Endometrial microvascular endothelial cells (primary cell): ENCODE measurements around the gene GLS2. TPM values are rescaled to one million over a fixed set of nuclear protein-coding genes. Genes with fewer than 3 reads are reported as not detected.
"Not testable (repeated sequence)": the region's sequence is repeated elsewhere in the genome, so short reads cannot be mapped to it uniquely, and the experiment has no call there.

Experiments
- in situ Hi-C: cut with HindIII; loops from 2 replicates; pipeline ENCODE4 v1.10.0; 2017; ENCODE audit warnings: low sequenced_read_pairs, low pct_unique_long_range_greater_than_20kb; ENCODE audit errors: inconsistent ontology term
- total RNA-seq: library from RNA; depleted of rRNA; stranded (reverse); fragments of >200 nt; gene quantifications from one replicate; pipeline ENCODE4 v1.2.3, GENCODE V29; 2015; ENCODE audit errors: inconsistent ontology term

The GLS2 gene
- total RNA-seq, 1 donor from 2014 or later: not detected

DNA sequence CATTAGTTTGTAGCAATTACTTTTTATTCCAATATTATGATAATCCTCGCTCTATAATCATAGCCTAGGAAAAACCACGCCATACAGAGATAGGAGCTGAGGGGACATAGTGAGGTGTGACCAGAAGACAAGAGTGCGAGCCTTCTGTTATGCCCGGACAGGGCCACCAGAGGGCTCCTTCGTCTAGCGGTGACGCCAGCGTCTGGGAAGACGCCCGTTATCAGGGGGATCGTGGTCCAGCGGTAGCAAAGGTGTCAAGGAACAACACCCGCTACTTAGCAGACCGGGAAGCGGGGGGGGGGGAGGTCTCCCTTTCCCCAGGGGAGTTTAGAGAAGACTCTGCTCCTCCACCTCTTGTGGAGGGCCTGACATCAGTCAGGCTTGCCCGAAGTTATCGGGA is 8.7 kb upstream of the GLS2 start:
- in situ Hi-C loops: not testable (repeated sequence)

DNA sequence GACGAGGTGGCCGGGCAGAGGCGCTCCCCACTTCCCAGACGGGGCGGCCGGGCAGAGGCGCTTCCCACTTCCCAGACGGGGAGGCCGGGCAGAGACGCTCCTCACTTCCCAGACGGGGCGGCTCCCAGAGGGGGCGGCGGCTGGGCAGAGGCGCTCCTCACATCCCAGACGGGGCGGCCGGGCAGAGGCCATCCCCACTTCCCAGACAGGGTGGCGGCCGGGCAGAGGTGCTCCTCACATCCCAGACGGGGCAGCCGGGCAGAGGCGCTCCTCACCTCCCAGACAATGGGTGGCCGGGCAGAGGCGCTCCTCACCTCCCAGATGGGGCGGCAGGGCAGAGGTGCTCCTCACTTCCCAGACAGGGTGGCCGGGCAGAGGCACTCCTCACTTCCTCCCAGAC is 6.5 kb upstream of the GLS2 start:
- in situ Hi-C loops: not testable (repeated sequence)

DNA sequence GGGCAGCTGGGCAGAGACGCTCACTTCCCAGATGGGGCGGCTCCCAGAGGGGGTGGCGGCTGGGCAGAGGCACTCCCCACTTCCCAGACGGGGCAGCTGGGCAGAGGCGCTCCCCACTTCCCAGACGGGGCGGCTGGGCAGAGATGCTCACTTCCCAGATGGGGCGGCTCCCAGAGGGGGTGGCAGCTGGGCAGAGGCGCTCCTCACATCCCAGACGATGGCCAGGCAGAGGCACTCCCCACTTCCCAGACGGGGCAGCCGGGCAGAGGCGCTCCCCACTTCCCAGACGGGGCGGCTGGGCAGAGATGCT is 6.1 kb upstream of the GLS2 start:
- in situ Hi-C loops: not testable (repeated sequence)

DNA sequence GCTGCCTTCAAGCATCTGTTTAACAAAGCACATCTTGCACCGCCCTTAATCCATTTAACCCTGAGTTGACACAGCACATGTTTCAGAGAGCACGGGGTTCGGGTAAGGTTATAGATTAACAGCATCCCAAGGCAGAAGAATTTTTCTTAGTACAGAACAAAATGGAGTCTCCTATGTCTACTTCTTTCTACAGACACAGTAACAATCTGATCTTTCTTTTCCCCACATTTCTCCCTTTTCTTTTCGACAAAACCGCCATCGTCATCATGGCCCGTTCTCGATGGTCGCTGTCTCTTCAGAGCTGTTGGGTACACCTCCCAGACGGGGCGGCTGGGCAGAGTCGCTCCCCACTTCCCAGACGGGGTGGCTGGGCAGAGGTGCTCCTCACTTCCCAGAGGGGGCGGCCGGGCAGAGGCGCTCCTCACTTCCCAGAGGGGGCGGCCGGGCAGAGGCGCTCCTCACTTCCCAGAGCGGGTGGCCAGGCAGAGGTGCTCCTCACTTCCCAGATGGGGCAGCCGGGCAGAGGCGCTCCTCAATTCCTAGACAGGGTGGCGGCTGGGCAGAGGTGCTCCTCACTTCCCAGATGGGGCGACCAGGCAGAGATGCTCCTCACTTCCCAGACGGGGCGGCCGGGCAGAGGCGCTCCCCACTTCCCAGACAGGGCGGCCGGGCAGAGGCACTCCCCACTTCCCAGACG is 5.6 kb upstream of the GLS2 start:
- in situ Hi-C loops: not testable (repeated sequence)

DNA sequence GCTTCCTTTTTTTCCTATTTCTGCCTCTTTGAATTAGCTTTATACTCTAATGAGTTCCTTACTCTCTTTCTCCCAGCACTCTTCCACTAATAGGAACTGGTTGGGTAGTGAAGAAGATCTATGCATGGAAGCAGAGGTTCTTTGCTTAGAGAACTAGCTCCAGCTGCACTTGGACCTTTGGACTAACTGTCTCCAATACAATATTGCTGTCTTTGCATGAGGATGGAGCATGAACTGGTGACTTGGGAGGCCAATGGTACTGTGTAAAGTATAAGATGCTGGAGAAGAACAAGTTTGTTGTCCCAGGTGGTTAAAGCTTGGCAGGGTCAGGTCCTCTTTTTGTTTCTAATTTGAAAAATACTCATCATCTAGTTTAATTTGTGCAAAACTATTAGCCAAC is 2.4 kb upstream of the GLS2 start:
- in situ Hi-C loops: no loop called here

DNA sequence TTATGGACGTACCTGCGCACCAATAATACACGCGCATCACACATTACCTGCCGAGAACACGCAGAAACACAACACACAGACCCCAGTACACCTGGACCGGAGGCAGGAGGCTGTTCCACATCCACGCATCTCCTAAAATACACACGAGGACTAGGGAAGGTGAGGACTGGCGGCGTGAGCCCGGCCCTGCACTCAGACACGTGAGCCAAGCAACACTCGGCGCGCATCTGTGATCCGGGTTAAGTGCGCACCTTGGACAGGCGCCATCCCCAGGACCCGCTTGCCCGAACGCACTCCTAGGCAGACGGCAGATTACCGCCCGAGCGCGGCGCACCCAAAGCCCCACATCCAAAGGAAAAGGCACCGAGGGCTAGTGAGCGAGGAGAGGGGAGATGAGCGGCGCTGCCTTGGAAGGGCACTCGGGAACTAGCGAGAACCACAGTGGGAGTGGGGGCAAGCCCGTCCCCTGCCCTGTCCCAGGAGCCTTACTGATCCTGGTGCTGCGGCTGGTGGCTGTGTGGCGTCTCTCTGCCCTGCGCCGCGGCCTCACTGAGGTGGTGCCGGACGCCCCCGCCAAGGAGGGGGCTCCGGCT is 417 bp downstream of the GLS2 start:
- in situ Hi-C loops: no loop called here

DNA sequence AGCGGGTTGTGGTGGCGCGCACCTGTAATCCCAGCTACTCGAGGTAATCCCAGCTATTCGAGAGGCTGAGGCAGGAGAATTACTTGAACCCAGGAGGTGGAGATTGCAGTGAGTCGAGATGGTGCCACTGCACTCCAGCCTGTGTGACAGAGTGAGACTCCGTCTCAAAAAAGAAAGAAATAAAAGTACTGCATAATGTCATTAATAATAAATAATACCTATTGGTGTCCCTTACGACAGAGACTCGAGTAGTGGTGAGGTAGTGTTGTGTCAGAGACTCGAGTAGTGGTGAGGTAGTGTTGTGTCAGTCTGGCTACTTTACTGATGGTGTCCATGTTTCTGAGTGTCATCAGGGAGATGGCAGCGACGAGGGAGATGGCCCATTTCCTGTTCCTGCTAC is 1.3 kb downstream of the GLS2 start:
- in situ Hi-C loops: no loop called here

DNA sequence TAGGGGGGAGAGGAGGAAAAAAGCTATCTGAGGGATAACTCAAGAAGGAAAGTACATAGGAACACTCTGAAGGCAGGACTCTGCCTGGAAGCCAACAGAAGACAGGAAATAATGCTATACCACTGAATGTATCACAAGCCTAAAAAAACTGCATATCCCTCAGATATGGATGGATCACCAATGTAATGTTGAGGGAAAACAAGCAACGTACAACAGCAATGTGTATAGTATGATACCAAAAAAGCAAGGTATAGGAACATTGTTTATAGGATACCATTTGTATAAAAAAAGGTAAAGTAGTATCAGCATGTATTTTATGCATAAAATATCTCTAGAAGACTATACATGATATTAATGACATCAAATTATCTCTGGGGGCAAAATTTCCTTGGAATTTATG is 3.4 kb downstream of the GLS2 start:
- in situ Hi-C loops: no loop called here

DNA sequence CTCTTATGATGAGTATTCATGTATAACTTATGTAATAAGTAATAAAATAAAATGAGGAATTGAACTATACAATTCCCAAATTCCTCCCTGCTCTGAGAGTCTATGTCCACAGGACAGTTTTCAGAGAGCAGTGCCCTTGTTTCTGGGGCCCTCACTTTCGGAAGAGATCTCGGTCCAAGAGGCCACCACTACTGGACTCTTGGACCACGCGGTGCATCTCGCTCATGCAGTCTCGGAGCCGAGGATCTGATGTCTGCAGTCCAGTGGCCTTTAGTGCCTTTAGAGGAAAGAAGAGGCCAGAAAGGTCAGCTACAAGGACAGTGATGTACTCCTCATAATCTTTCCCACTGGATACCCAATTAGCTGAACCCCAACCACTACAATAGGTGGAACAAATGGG is 8.3 kb downstream of the GLS2 start:
- in situ Hi-C loops: no loop called here

DNA sequence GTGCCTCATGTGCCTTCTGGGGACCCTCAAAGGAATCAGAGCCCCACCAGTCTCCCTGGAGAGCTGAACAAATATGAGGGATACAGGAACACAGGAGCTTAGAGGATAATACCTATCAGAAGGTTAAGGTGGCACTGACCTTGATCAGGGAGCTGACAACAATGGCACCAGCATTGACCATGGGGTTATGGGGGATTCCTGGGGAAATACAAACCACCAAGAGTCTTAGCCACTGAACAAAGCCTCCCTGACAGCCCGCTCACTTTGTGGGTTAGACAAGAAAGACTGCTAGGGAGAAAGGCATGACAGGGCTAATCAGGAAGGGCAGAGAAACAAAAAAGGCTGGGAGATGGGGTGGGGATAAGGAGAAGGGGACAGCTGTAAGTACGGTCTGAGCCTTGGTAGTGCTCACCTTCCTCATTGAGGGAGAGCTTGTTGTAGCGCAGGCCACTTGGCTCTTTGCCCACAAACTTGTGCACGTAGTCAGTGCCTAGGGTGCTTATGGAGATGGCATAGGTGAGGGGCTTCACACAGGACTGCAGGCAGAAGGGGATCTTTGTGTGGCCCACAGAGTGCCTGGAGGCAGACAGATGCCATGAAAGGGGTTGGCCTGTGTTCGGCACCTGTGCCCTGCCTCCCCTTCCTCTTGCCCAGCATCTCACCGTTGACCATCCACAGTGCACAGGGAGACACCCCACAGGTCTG is 10.3 kb downstream of the GLS2 start:
- in situ Hi-C loops: no loop called here

DNA sequence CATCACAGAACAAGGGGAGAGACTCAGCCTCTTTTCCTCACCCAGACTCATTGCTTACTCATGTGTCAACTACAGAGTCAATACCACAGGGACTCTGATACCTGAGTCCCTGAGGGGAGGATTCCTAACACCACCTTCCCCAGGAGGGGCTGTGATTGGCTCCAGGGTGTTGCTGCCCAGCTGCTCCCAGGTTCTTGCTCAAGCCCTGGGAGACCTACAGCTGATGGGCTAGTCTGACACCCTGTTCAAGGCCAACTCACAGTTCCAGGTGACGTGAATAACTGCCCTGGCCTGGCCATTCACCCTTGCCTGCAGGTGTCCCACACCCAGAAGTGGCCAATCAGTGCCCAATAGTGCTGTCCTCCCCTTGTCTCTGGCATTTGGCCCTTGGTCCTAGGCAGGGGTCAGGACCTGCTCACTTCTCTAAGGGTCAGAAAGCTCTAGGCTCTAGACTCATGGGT is 11.0 kb downstream of the GLS2 start:
- in situ Hi-C loops: no loop called here

DNA sequence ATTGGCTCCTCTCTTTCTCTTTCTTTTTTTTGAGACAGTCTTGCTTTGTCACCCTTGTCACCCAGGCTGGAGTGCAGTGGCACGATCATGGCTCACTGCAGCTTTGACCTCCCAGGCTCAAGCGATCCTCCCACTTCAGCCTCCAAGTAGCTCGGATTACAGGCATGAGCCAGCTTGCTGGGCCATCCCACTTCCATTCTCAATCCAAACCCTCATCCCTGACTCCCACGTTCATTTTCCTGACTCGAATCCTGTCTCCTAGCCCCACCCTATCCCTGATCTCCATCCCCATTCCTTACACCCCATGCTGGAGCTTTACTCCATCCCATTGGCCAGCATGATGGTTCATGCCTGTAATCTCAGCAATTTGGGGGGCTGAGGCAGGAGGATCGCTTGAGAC is 11.8 kb downstream of the GLS2 start:
- in situ Hi-C loops: no loop called here

DNA sequence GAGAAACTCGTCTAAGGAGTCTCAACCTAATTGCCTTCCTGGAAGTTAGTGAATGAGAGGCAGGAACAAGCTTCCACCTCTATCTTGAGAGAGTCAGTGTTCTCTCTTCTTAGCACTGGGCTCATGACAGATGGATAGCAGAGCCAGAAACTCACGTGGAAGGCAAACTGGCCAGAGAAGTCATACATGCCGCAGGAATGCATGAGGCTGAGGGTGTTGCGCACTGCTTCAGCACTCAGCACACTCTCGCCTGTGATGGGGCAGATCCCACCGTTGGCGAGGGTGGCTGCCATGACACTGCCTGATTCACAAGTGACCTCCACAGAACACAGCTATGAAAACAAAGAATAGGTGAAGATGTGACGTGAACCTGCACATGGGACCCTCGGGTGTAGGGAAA is 13.6 kb downstream of the GLS2 start:
- in situ Hi-C loops: no loop called here

DNA sequence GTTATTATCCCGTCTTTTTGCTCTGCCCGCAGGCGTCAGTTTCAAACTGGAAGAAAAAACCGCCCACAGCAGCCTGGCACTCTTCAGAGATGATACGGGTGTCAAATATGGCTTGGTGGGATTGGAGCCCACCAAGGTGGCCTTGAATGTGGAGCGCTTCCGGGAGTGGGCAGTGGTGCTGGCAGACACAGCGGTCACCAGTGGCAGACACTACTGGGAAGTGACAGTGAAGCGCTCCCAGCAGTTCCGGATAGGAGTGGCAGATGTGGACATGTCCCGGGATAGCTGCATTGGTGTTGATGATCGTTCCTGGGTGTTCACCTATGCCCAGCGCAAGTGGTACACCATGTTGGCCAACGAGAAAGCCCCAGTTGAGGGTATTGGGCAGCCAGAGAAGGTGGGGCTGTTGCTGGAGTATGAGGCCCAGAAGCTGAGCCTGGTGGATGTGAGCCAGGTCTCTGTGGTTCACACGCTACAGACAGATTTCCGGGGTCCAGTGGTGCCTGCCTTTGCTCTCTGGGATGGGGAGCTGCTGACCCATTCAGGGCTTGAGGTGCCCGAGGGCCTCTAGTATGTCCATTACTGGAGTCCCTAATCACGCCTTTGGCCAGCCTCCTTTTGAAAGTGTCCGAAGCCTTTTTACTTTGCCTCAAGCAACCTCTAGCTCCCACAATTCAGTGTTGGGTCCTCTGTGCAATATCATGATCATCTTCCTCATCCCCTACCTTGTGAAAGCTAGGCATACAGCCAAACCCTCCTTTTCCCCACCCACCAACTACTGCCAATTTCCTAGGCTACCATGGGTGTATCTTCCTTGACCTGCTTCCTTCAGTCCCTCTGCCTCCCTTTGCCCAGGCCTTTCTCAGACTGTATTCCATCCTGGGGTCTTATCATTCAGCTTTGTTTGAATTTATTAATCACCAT is 18.7 kb downstream of the GLS2 start:
- in situ Hi-C loops: no loop called here

DNA sequence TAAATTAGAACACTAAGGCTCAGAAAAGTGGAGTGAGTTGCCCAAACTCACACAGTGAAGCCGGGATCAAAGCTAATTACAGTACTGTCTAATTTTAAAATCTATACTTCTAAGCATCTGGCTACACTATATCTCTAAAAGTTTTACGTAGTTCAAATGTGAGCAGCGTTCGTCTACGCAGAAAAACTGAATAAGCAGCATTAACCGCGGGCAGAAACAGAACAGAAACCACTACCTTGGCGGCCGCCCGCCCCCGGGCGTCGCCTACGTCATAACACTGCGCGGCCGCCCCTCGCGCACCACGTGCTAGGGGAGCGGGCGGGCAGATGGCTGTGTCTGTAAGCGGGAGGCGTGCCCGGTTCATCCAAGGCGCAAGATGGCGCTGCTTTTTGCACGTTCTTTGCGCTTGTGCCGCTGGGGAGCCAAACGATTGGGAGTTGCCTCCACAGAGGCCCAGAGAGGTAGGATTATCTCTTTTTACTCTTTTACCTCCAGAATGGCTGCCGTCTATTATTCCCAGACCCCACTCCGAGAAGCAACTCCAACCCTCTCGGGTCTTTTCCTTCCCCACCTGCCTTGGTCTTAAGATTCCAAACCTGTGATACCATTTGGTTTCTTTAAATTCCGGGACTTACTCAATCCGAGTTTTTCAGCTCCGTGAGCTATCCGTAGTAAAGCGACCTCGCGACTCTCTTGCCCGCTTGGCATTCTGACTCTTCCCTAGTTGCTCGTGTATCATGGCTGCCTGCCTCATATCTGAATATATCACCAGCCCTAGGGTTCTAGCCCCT is 19.6 kb downstream of the GLS2 start, which contains the start of gene SPRYD4:
Gene SPRYD4 (plus strand): TSS at position 363 of the 791 bp plus-strand sequence. CDS start 14 bp downstream, at position 377.
- in situ Hi-C loops: no loop called here

DNA sequence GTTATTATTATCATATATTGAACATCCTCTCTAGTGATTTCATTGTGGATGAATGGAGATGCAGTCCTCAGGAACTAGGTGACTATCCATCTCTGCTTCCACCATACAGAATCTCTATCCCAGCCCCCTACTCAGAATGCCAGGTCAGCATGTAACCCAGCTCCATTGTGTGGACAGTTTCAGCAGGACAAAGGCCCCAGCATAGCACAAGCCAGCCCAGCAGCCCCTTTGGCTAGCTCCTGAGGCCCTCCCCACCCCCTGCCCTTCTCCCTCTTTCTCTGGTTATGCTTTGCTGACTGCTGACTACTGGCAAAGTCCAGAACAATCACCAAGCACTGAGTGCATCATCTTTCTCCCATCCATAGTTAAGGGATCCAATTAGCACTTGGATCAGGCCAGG is 25.4 kb downstream of the GLS2 start:
- in situ Hi-C loops: no loop called here

DNA sequence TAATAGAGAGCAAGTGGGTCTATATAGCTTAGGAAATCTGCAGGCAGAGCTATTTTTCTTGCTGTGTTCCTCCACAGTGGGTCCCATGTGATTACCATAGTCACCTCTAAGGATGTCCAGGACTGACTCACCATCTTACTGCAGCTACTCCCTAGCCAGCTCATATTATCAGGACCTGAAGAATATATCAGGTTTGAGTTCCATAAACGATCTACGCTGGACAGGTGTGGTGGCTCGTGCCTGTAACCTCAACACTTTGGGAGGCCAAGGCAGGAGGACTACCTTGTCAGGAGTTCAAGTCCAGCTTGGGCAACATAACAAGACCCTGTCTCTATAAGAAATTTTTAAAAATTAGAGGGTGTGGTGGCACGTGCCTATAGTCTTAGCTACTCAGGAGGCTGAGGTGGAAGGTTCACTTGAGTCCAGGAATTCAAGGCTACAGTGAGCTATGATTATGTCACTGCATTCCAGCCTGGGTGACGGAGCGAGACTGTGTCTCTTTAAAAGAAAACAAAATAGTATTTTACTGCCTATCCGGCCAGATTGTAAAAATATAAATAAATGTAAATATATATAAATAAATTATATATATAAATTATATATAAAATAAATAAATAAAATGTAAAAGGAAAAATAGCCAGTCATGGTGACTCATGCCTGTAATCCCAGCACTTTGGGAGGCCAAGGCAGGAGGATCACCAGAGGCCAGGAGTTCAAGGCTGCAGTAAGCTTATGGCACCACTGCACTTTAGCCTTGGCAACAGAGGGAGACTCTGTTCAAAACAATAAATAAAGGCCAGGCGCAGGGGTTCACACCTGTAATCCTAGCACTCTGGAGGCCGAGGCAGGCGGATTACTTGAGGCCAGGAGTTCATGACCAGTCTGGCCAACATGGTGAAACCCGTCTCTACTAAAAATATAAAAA is 26.5 kb downstream of the GLS2 start:
- in situ Hi-C loops: no loop called here

DNA sequence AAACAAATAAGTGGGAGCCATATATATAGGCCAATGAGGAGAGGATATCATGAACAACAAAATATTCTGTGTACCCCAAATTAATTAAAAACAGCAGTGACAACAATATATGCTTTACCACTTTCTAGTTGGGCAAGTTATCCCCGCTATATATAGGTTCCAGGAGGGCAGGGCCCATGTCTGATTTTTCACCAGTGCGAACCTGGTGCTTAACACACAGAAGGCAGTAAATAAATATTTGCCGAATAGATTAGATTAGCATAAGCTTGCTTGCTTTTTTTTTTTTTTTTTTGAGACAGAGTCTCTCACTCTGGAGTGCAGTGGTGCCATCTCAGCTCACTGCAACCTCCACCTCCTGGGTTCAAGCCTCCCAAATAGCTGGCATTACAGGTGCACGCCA is 30.1 kb downstream of the GLS2 start:
- in situ Hi-C loops: no loop called here
